Left renal pelvis (tissue), 4 donors: ENCODE data around the gene IL17RE. TPM values are rescaled to one million over a fixed set of nuclear protein-coding genes. Genes with fewer than 3 reads are reported as not detected.

Experiments
- DNase-seq, 4 donors: peaks; one replicate each; pipeline ENCODE4 v3.0.0-alpha.2; 2013; ENCODE audit warnings: low read depth in 4 of 4, low spot score in 3 of 4
- polyA plus RNA-seq, 4 donors: library from polyadenylated mRNA; unstranded; fragments of 120-200 nt; gene quantifications; one replicate each; pipeline ENCODE4 v1.2.1, GENCODE V29; 2013; ENCODE audit not compliant: insufficient read length in 4 of 4

Gene IL17RE
- polyA plus RNA-seq, 4 donors: 1.8 to 20.1 (median 14.7) TPM

- no peak for DNase-seq
Measured at GRCh38 chr3:9949115-9949514, 46.5 kb downstream of the IL17RE start.

GRCh38 chr3:9949626-9950025 is 47.0 kb downstream of the IL17RE start:
- DNase-seq: no peak

GRCh38 chr3:9951126-9951525 is 48.5 kb downstream of the IL17RE start:
- DNase-seq: no peak

GRCh38 chr3:9951598-9951961 is 48.9 kb downstream of the IL17RE start:
- DNase-seq: no peak

- DNase-seq: peak in 1 of 4 donors; percentile 26
Measured at GRCh38 chr3:9951962-9952805, 49.5 kb downstream of the IL17RE start, which contains the start of gene PRRT3. PRRT3 (minus strand) TSS chr3:9952408; CDS start chr3:9950115, 2,293 bp downstream.

GRCh38 chr3:9955067-9955502 is 52.4 kb downstream of the IL17RE start:
- peak in 2 of 4 donors; percentile 10 to 36 for DNase-seq

- no peak for DNase-seq
Measured at GRCh38 chr3:9955611-9956352, 53.1 kb downstream of the IL17RE start.

GRCh38 chr3:9957214-9957613 is 54.6 kb downstream of the IL17RE start:
- no peak for DNase-seq

GRCh38 chr3:9965200-9965875 is 62.7 kb downstream of the IL17RE start:
- no peak for DNase-seq

Other genes with a start within 250 kb of the IL17RE start
- under 1 TPM in 2 of 4 donors, not detected in 2; 0.15 to 0.17 TPM for gene CPNE9, start 199.0 kb upstream of the IL17RE start, polyA plus RNA-seq
- 10 to 100 TPM; 18.5 to 23.2 (median 19.0) TPM for gene BRPF1, start 171.1 kb upstream of the IL17RE start, polyA plus RNA-seq
- 10 to 100 TPM; 32.1 to 74.8 (median 50.5) TPM for gene OGG1, start 152.9 kb upstream of the IL17RE start, polyA plus RNA-seq
- gene CAMK1, start 132.9 kb upstream of the IL17RE start, polyA plus RNA-seq: 10 to 100 TPM; 17.0 to 41.1 (median 21.1) TPM
- 10 to 100 TPM; 50.5 to 79.8 (median 60.8) TPM for gene TADA3, start 110.4 kb upstream of the IL17RE start, polyA plus RNA-seq
- 100 to 1,000 TPM; 103 to 150 (median 131) TPM for gene ARPC4, start 109.8 kb upstream of the IL17RE start, polyA plus RNA-seq
- gene TTLL3, start 92.6 kb upstream of the IL17RE start, polyA plus RNA-seq: 10 to 100 TPM; 33.3 to 93.1 (median 56.7) TPM
- 10 to 100 TPM; 20.4 to 43.0 (median 30.8) TPM for gene RPUSD3, start 58.8 kb upstream of the IL17RE start, polyA plus RNA-seq
- gene CIDEC, start 22.6 kb upstream of the IL17RE start, polyA plus RNA-seq: under 1 TPM in 1 of 4 donors, not detected in 3; 0.37 TPM
- gene JAGN1, start 12.2 kb upstream of the IL17RE start, polyA plus RNA-seq: 10 to 100 TPM; 31.1 to 46.2 (median 44.1) TPM
- 10 to 100 TPM; 39.0 to 44.0 (median 42.5) TPM for gene IL17RC, start 14.2 kb downstream of the IL17RE start, polyA plus RNA-seq
- gene CRELD1, start 31.0 kb downstream of the IL17RE start, polyA plus RNA-seq: 10 to 100 TPM; 44.9 to 77.3 (median 54.0) TPM
- 1 to 10 TPM; 3.2 to 5.6 (median 3.6) TPM for gene PRRT3, start 49.6 kb downstream of the IL17RE start, polyA plus RNA-seq
- 10 to 100 TPM; 65.1 to 94.4 (median 83.4) TPM for gene EMC3, start 84.0 kb downstream of the IL17RE start, polyA plus RNA-seq
- gene FANCD2, start 123.6 kb downstream of the IL17RE start, polyA plus RNA-seq: 10 to 100 TPM; 14.6 to 22.0 (median 18.6) TPM
- gene FANCD2OS, start 205.4 kb downstream of the IL17RE start, polyA plus RNA-seq: under 1 TPM in 1 of 4 donors, not detected in 3; 0.52 TPM
- 100 to 1,000 TPM; 190 to 208 (median 200) TPM for gene BRK1, start 212.8 kb downstream of the IL17RE start, polyA plus RNA-seq
- gene VHL, start 238.9 kb downstream of the IL17RE start, polyA plus RNA-seq: 10 to 100 TPM; 75.8 to 85.0 (median 83.8) TPM